DOHH2 (cell line): ENCODE data around the gene MST1R.

ENCODE experiments used
- EZH2phosphoT487 ChIP-seq: fragments of 200-600 bp; sonication (generic); IDR thresholded peaks from 2 replicates; pipeline ENCODE4 v1.6.1; 2017; ENCODE audit warnings: borderline replicate concordance, mild to moderate bottlenecking, antibody characterized with exemption, low read length, moderate library complexity, mixed read lengths
- TF ChIP-seq, protein P1 (sequence below): fragments of 200-600 bp; sonication (generic); IDR thresholded peaks from one replicate; pipeline ENCODE4 v1.5.1; 2014; ENCODE audit warnings: antibody characterized with exemption, mild to moderate bottlenecking, low read depth, low read length; ENCODE audit not compliant: poor library complexity, severe bottlenecking

DNA sequence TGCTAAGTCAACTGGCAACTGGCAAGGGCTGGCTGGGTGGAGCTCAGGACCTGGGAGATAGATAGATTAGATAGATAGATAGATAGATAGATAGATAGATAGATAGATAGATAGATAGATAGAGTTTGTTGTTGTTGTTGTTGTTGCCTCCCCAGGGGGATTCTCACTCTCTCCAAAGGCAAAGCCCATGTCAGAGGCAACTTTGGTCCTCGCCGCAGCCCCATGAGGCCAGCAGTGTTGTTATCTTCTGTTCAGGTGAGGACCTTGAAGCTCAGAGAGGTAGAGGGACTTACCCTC, 7.4 kb upstream of the MST1R start:
- no peak for TF ChIP-seq EZH2phosphoT487
- TF ChIP-seq, protein P1, sequence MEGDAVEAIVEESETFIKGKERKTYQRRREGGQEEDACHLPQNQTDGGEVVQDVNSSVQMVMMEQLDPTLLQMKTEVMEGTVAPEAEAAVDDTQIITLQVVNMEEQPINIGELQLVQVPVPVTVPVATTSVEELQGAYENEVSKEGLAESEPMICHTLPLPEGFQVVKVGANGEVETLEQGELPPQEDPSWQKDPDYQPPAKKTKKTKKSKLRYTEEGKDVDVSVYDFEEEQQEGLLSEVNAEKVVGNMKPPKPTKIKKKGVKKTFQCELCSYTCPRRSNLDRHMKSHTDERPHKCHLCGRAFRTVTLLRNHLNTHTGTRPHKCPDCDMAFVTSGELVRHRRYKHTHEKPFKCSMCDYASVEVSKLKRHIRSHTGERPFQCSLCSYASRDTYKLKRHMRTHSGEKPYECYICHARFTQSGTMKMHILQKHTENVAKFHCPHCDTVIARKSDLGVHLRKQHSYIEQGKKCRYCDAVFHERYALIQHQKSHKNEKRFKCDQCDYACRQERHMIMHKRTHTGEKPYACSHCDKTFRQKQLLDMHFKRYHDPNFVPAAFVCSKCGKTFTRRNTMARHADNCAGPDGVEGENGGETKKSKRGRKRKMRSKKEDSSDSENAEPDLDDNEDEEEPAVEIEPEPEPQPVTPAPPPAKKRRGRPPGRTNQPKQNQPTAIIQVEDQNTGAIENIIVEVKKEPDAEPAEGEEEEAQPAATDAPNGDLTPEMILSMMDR: no peak
